K562 (cell line): ENCODE data around the gene CREB3L1. TPM values are rescaled to one million over a fixed set of nuclear protein-coding genes. Genes with fewer than 3 reads are reported as not detected.

Source experiments
- ATAC-seq: fragments of 200-7000 bp; cut with Tn5 transposase; 3 replicates; pipeline ENCODE4 v1.9.1; 2020; ENCODE audit warnings: moderate library complexity
- BruUV-seq: library from RNA; stranded (reverse); fragments of 400-500 nt; replicated peaks from 2 replicates; lab custom pipeline; 2021; lab: Mats Ljungman, UMichigan
- CTCF ChIA-PET: fragments of 300-600 bp; formaldehyde crosslinking; extraction: SDS; loops from one replicate; lab custom pipeline; 2021; ENCODE audit warnings: low intra/inter-chr PET ratio; lab: Yijun Ruan, JAX
- POLR2A ChIA-PET: fragments of 300-600, 350-650 bp; sonication (Branson Sonifier 250); formaldehyde crosslinking; extraction: SDS; loops from one replicate; lab custom pipeline; 2021; ENCODE audit warnings: antibody characterized with exemption, inconsistent platforms; lab: Yijun Ruan, JAX
- DNase-seq, 4 experiments: peaks; one replicate each; pipeline versions ENCODE4 v3.0.0 to v3.0.0-alpha.2; 2011 to 2018; ENCODE audit warnings: low spot score in 3 of 4, mixed read lengths in 3 of 4; ENCODE audit errors: extremely low read depth in 1 of 4
- FAIRE-seq: peaks from 2 replicates; lab custom pipeline; 2011; peaks lifted over from hg19 to GRCh38; lab: Jason Lieb, UNC
- H2AFZ ChIP-seq: 2 replicates; pipeline ENCODE4 v1.6.0; 2011; ENCODE audit warnings: low read depth, low read length, control low read depth, inconsistent platforms
- H3K27ac ChIP-seq: fragments of 200-600 bp; 3 replicates; pipeline ENCODE4 v1.8.0; 2011; ENCODE audit warnings: low read depth, mild to moderate bottlenecking, control low read depth, inconsistent platforms, low read length, moderate library complexity, mixed read lengths; ENCODE audit errors: extremely low read depth
- H3K27me3 ChIP-seq, 2 experiments: fragments of 300-600 bp in 1 of 2; 2 replicates in 1 of 2; 3 replicates in 1 of 2; pipeline versions ENCODE4 v1.6.0 to v1.8.0; 2011; ENCODE audit warnings: inconsistent platforms in 2 of 2, low read length in 2 of 2, mild to moderate bottlenecking in 1 of 2, mixed read lengths in 1 of 2, moderate library complexity in 1 of 2; ENCODE audit not compliant: control insufficient read depth in 2 of 2, insufficient read depth in 2 of 2
- H3K36me3 ChIP-seq: fragments of 300-600 bp; 3 replicates; pipeline ENCODE4 v1.8.0; 2011; ENCODE audit warnings: mild to moderate bottlenecking, low read length, inconsistent platforms; ENCODE audit not compliant: control insufficient read depth, insufficient read depth
- H3K4me1 ChIP-seq, 2 experiments: fragments of 200-600 bp in 1 of 2; replicated peaks in 1 of 2; 2 replicates in 1 of 2; 3 replicates in 1 of 2; pipeline versions ENCODE4 v1.5.1 to v1.8.0; 2011; ENCODE audit warnings: inconsistent platforms in 2 of 2, low read length in 2 of 2, mild to moderate bottlenecking in 1 of 2, mixed read lengths in 1 of 2, moderate library complexity in 1 of 2; ENCODE audit not compliant: control insufficient read depth in 2 of 2, insufficient read depth in 2 of 2
- H3K4me2 ChIP-seq: 2 replicates; pipeline ENCODE4 v1.6.1; 2011; ENCODE audit warnings: low read length, control low read depth, inconsistent platforms, mixed read lengths; ENCODE audit not compliant: insufficient read depth
- H3K4me3 ChIP-seq: fragments of 200-600 bp; sonication (generic), shearing (Covaris generic); 2 replicates; pipeline ENCODE4 v1.5.1; 2016; ENCODE audit warnings: control low read depth, inconsistent platforms
- H3K79me2 ChIP-seq: fragments of 200-600 bp; 3 replicates; pipeline ENCODE4 v1.8.0; 2011; ENCODE audit warnings: low read length, inconsistent platforms; ENCODE audit not compliant: control insufficient read depth, insufficient read depth
- H3K9ac ChIP-seq, 2 experiments: 2 replicates each; pipeline versions ENCODE4 v1.6.0 to v1.6.1; 2011; ENCODE audit warnings: low read depth in 2 of 2, low read length in 2 of 2, control low read depth in 1 of 2, inconsistent platforms in 1 of 2, mild to moderate bottlenecking in 1 of 2, mixed read lengths in 1 of 2; ENCODE audit not compliant: insufficient read depth in 1 of 2
- H3K9me1 ChIP-seq: one replicate; pipeline ENCODE4 v1.6.0; 2011; ENCODE audit warnings: inconsistent platforms, mild to moderate bottlenecking, low read length, moderate library complexity; ENCODE audit not compliant: control insufficient read depth, insufficient read depth
- H3K9me3 ChIP-seq: replicated peaks from 2 replicates; pipeline ENCODE4 v1.5.1; 2011; ENCODE audit warnings: low read depth, low read length, inconsistent platforms; ENCODE audit not compliant: control insufficient read depth, insufficient read depth
- H4K20me1 ChIP-seq: replicated peaks from 2 replicates; pipeline ENCODE4 v1.6.1; 2011; ENCODE audit warnings: low read length, inconsistent platforms, mixed read lengths; ENCODE audit not compliant: control insufficient read depth, insufficient read depth
- EZH2 ChIP-seq: IDR thresholded peaks from 2 replicates; pipeline ENCODE4 v1.6.1; 2012; ENCODE audit warnings: low read depth, mild to moderate bottlenecking, inconsistent platforms, low read length, borderline replicate concordance
- GABPB2 ChIP-seq: fragments of 250-450 bp; sonication (Bioruptor Pico); conservative IDR thresholded peaks from 2 replicates; pipeline ENCODE4 v1.5.1; 2021; ENCODE audit warnings: mild to moderate bottlenecking
- HNRNPL ChIP-seq: fragments of 200-400 bp; formaldehyde crosslinking; IDR thresholded peaks from 2 replicates; pipeline ENCODE4 v1.6.1; 2017; ENCODE audit warnings: low read depth, mild to moderate bottlenecking, low read length
- KAT2B ChIP-seq: IDR thresholded peaks from one replicate; pipeline ENCODE4 v1.6.1; 2012; ENCODE audit warnings: low read depth, mild to moderate bottlenecking, control low read depth, inconsistent platforms, low read length, moderate library complexity
- MCM3 ChIP-seq: fragments of 450-650 bp; IDR thresholded peaks from 2 replicates; pipeline ENCODE4 v1.6.1; 2016
- NFATC3 ChIP-seq: fragments of 450-650 bp; IDR thresholded peaks from 2 replicates; pipeline ENCODE4 v1.6.1; 2017; ENCODE audit warnings: mild to moderate bottlenecking
- POLR2A ChIP-seq: fragments of 450-650 bp; conservative IDR thresholded peaks from 2 replicates; pipeline ENCODE4 v1.6.1; 2016
- PRDM10 ChIP-seq: fragments of 450-650 bp; IDR thresholded peaks from 2 replicates; pipeline ENCODE4 v1.6.1; 2018; ENCODE audit not compliant: partially characterized antibody
- PTBP1 ChIP-seq: fragments of 200-400 bp; formaldehyde crosslinking; IDR thresholded peaks from 2 replicates; pipeline ENCODE4 v1.6.1; 2017; ENCODE audit warnings: low read depth, low read length
- ZFX ChIP-seq: sonication (generic); formaldehyde crosslinking; IDR thresholded peaks from 2 replicates; pipeline ENCODE4 v1.8.0; 2022; ENCODE audit warnings: mild to moderate bottlenecking, missing genetic modification reagents, moderate library complexity
- WGBS: fragments of 100-300 bp; shearing (Covaris generic); methylation state at CpG from one replicate; pipeline ENCODE4 v1.1.6; 2016; ENCODE audit warnings: low coverage, mixed read lengths; ENCODE audit not compliant: insufficient coverage; ENCODE audit errors: missing lambda C conversion rate; 5-methylcytosine and 5-hydroxymethylcytosine counted together
- in situ Hi-C: fragments of 300-500 bp; cut with MboI; formaldehyde crosslinking; loops from 4 replicates; pipeline ENCODE4 v1.15.0; 2018; ENCODE audit warnings: inconsistent platforms, mixed read lengths
- intact Hi-C: fragments of 100-400 bp; cut with micrococcal nuclease; formaldehyde crosslinking; loops from 2 replicates; pipeline ENCODE4 v1.14.2; 2022
- polyA plus RNA-seq, 8 experiments: library from polyadenylated mRNA; depleted of rRNA in 4 of 8; stranded (reverse) in 5 of 8; unstranded in 3 of 8; fragments of >200 nt; fragmentation: Nextera tagmentation in 2 of 8; fragmentation: Illumina TruSeq in 1 of 8; extraction: Ambion mirVana in 2 of 8; extraction: Trizol in 1 of 8; gene quantifications; 2 replicates each; pipeline versions ENCODE4 v1.2.1 to v1.2.3, GENCODE V29; 2011 to 2014; ENCODE audit warnings: inconsistent platforms in 1 of 8, missing spikeins in 1 of 8
- total RNA-seq, 7 experiments: library from RNA; depleted of rRNA in 6 of 7; stranded (reverse); fragments of >200 nt in 6 of 7; fragmentation: Illumina TruSeq in 2 of 7; extraction: Trizol in 2 of 7; gene quantifications; 2 replicates each; pipeline versions ENCODE4 v1.2.1 to v1.2.3, GENCODE V29; 2011 to 2021; ENCODE audit warnings: low replicate concordance in 1 of 7

Gene CREB3L1
- total and polyA plus RNA-seq, 9 of the 15 experiments (the other 6 are each of a cell fraction or from before 2014, with no cell fraction given): 1.2 to 27.6 (median 3.7) TPM

GRCh38 chr11:46332093-46332567 lies 54.7 kb downstream of the CREB3L1 start:
- ATAC-seq (no peak), DNase-seq (no peak), FAIRE-seq (no peak)
- no peaks in the 10 kb centered on the region for H3K36me3 ChIP-seq
- H3K27ac ChIP-seq: no peak overlapping the region
- in situ Hi-C loops (no loop called here), intact Hi-C loops (no loop called here)
- TF ChIP-seq MCM3 (no peak), NFATC3 (no peak), GABPB2 (CRISPR knock-in tag) (no peak), ZFX (CRISPR knock-in tag) (no peak), KAT2B (no peak), POLR2A (no peak), PTBP1 (no peak), HNRNPL (no peak), PRDM10 (peak; percentile 91), EZH2 (0 out of 2 replicates have a peak, but pooled peaks have one; percentile 27)
- BruUV-seq: no TSS peak
- H3K9ac ChIP-seq: no peak overlapping the region
- ChIA-PET CTCF (no interaction called here), POLR2A (interaction anchor here (0.5 to 1.1 kb wide), 4 partner anchors 9 to 20 kb away, joined by 3 to 4 read pairs (median 4); no protein-coding TSS in a partner anchor)
- 16% methylated on average over 4 of the region's 8 CpGs for WGBS
- peaks cover 3% of the 10 kb centered on the region; the same call in 1 of the 2 replicates for H4K20me1 ChIP-seq
- H3K79me2 ChIP-seq: no peaks in the 10 kb centered on the region
- H3K27me3 ChIP-seq: peaks cover 36 to 69% of the 10 kb centered on the region in 2 experiments; a peak in 4 of 5 replicates
- no peak overlapping the region for H3K4me3 ChIP-seq
- no peak overlapping the region for H3K4me2 ChIP-seq
- H3K9me3 ChIP-seq: no peaks in the 10 kb centered on the region
- H3K4me1 ChIP-seq: peaks cover 16 to 36% of the 10 kb centered on the region in 2 experiments
- no peak overlapping the region for H2AFZ ChIP-seq
- H3K9me1 ChIP-seq: no peaks in the 10 kb centered on the region
